Measurements from ENCODE around the gene TNIP2. TPM values are rescaled to one million over a fixed set of nuclear protein-coding genes. Genes with fewer than 3 reads are reported as not detected.

Gene TNIP2
- total and polyA plus RNA-seq, 2 of the 13 experiments (the other 11 are each of a cell fraction or from before 2014, with no cell fraction given): 25.6 to 38.0 TPM

GRCh38 chr4:2733001-2733843 lies 22.9 kb downstream of the TNIP2 start (continued):
- no peak for TF ChIP-seq GMEB1 (CRISPR knock-in tag; IDR thresholded peaks at IDR 0.05; ENCODE audit: borderline replicate concordance)
- TF ChIP-seq ZNF432 (CRISPR knock-in tag; IDR thresholded peaks at IDR 0.05; ENCODE audit: borderline replicate concordance): no peak
- no peak for TF ChIP-seq TSC22D2 (CRISPR knock-in tag; IDR thresholded peaks at IDR 0.05; ENCODE audit: borderline replicate concordance)
- no peak for TF ChIP-seq ATRX (CRISPR knock-in tag; IDR thresholded peaks at IDR 0.05; ENCODE audit: borderline replicate concordance)
- 0 out of 2 replicates have a peak, but pooled peaks have one; percentile 8 for TF ChIP-seq ZNF547 (CRISPR knock-in tag; IDR thresholded peaks at IDR 0.05)
- no peak for TF ChIP-seq ZNF441 (CRISPR knock-in tag; IDR thresholded peaks at IDR 0.05; ENCODE audit: borderline replicate concordance)
- TF ChIP-seq HOXD1 (CRISPR knock-in tag; IDR thresholded peaks at IDR 0.05): no peak
- TF ChIP-seq CAMTA2 (CRISPR knock-in tag; IDR thresholded peaks at IDR 0.05; ENCODE audit: borderline replicate concordance): no peak
- no peak for TF ChIP-seq ELK4 (CRISPR knock-in tag; IDR thresholded peaks at IDR 0.05; ENCODE audit: borderline replicate concordance)
- no peak for TF ChIP-seq FOXK2 (IDR thresholded peaks at IDR 0.05)
- no peak for TF ChIP-seq ZNF513 (CRISPR knock-in tag; conservative IDR thresholded peaks at IDR 0.05)
- no peak for TF ChIP-seq MATR3 (CRISPR knock-in tag; IDR thresholded peaks at IDR 0.05)
- TF ChIP-seq ZNF639 (CRISPR knock-in tag; conservative IDR thresholded peaks at IDR 0.05): no peak
- TF ChIP-seq ZSCAN21 (CRISPR knock-in tag; IDR thresholded peaks at IDR 0.05; ENCODE audit: borderline replicate concordance): peak; percentile 36; the same call in 1 of the 2 replicates
- TF ChIP-seq PRMT3 (CRISPR knock-in tag; IDR thresholded peaks at IDR 0.05; ENCODE audit: borderline replicate concordance, low read depth): no peak
- no peak for TF ChIP-seq GPBP1L1 (CRISPR knock-in tag; IDR thresholded peaks at IDR 0.05)
- no peak for TF ChIP-seq AGO1 (IDR thresholded peaks at IDR 0.05; ENCODE audit: low read depth, low read length, poor library complexity, severe bottlenecking)
- no peak for TF ChIP-seq NR2C2 (CRISPR knock-in tag; IDR thresholded peaks at IDR 0.05; ENCODE audit: borderline replicate concordance)
- TF ChIP-seq ZNF24 (IDR thresholded peaks at IDR 0.05): no peak
- no peak for TF ChIP-seq ZNF775 (CRISPR knock-in tag; IDR thresholded peaks at IDR 0.05; ENCODE audit: borderline replicate concordance)
- 0 out of 2 replicates have a peak, but pooled peaks have one; percentile 16 for TF ChIP-seq HDAC2 (CRISPR knock-in tag; IDR thresholded peaks at IDR 0.05)
- TF ChIP-seq ZNF530 (CRISPR knock-in tag; IDR thresholded peaks at IDR 0.05; ENCODE audit: low read depth): no peak
